ENCODE measurements around the gene EFHC1. TPM values are rescaled to one million over a fixed set of nuclear protein-coding genes. Genes with fewer than 3 reads are reported as not detected.

Gene EFHC1
- total RNA-seq, 1 donor from 2014 or later = 25.6 TPM

DNA sequence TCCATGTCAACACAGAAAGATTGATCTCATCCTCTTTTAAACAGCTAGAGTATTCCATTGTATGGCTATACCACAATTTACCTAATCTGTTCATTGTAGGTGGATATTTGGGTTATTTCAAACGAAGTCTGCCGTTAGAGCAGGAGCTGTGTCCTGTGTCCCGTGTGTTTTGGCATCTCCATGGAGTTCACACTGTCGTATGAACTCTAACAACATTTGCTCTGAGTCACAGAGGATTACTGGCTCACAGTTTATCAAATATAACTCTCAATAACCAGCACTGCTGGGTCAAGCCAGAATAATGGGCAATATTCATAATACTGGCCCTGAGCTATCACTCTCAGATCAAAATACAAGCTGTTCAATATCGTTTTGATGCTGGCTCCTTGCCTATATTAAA is 140.3 kb downstream of the EFHC1 start:
- Histone ChIP-seq H3K36me3 (ENCODE audit: insufficient read depth, low read length) (no peaks in the 10 kb centered on the region), H3K4me2 (ENCODE audit: low read length) (no peak overlapping the region), H3K4me1 (ENCODE audit: insufficient read depth, low read length) (peaks cover 41% of the 10 kb centered on the region), H3K27me3 (ENCODE audit: insufficient read depth, low read length) (no peaks in the 10 kb centered on the region), H3K4me3 (ENCODE audit: insufficient read depth, low read depth, low read length) (no peak overlapping the region), H3K9ac (ENCODE audit: low read length) (no peak overlapping the region), H2AFZ (ENCODE audit: low read depth, low read length) (no peak overlapping the region), H3K9me3 (ENCODE audit: insufficient read depth, low read depth, low read length) (no peaks in the 10 kb centered on the region), H4K20me1 (ENCODE audit: insufficient read depth, low read length) (peaks cover 69% of the 10 kb centered on the region), H3K79me2 (ENCODE audit: insufficient read depth, low read length) (peaks cover 96% of the 10 kb centered on the region), H3K27ac (ENCODE audit: low read depth, low read length) (peak overlapping the region; percentile 20)
- Mint-ChIP-seq H3K27ac (ENCODE audit: unreplicated experiment) (no peak overlapping the region), H3K4me3 (ENCODE audit: unreplicated experiment) (no peak overlapping the region), H3K4me1 (ENCODE audit: low read depth, unreplicated experiment) (peaks cover 40% of the 10 kb centered on the region), H3K36me3 (ENCODE audit: low read depth, unreplicated experiment) (peaks cover 2% of the 10 kb centered on the region), H3K9me3 (ENCODE audit: unreplicated experiment) (no peaks in the 10 kb centered on the region), H3K27me3 (ENCODE audit: low read depth, unreplicated experiment) (no peaks in the 10 kb centered on the region)
- FAIRE-seq (no peak), DNase-seq (ENCODE audit: low read depth) (no peak)
- no peak for TF ChIP-seq EZH2 (IDR thresholded peaks at IDR 0.05; ENCODE audit: insufficient read depth, low read length)
- TF ChIP-seq, protein P1, sequence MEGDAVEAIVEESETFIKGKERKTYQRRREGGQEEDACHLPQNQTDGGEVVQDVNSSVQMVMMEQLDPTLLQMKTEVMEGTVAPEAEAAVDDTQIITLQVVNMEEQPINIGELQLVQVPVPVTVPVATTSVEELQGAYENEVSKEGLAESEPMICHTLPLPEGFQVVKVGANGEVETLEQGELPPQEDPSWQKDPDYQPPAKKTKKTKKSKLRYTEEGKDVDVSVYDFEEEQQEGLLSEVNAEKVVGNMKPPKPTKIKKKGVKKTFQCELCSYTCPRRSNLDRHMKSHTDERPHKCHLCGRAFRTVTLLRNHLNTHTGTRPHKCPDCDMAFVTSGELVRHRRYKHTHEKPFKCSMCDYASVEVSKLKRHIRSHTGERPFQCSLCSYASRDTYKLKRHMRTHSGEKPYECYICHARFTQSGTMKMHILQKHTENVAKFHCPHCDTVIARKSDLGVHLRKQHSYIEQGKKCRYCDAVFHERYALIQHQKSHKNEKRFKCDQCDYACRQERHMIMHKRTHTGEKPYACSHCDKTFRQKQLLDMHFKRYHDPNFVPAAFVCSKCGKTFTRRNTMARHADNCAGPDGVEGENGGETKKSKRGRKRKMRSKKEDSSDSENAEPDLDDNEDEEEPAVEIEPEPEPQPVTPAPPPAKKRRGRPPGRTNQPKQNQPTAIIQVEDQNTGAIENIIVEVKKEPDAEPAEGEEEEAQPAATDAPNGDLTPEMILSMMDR (IDR thresholded peaks at IDR 0.05; ENCODE audit: insufficient read depth, low read depth, low read length) = no peak

DNA sequence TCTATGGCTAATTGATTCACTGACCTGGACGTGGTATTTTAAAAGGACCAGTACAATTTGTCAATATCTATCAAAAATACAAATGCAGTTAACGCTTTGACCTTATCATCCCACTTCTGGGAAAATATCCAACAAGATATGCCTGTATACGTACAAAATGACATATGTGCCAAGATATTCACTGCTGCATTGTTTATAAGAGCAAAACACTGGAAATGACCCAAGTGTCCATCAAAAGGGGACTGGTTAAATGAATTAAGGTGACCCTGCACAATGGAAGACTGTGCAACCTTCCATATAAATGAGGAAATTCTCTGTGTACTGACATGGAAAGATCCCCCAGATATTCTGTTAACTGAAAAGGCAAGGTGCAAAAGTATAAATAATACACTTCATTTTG is 142.8 kb downstream of the EFHC1 start:
- Mint-ChIP-seq H3K36me3 (ENCODE audit: low read depth, unreplicated experiment) (peaks cover 5% of the 10 kb centered on the region), H3K27ac (ENCODE audit: unreplicated experiment) (no peak overlapping the region), H3K4me3 (ENCODE audit: unreplicated experiment) (no peak overlapping the region), H3K9me3 (ENCODE audit: unreplicated experiment) (no peaks in the 10 kb centered on the region), H3K4me1 (ENCODE audit: low read depth, unreplicated experiment) (peaks cover 44% of the 10 kb centered on the region), H3K27me3 (ENCODE audit: low read depth, unreplicated experiment) (no peaks in the 10 kb centered on the region)
- no peak for DNase-seq (ENCODE audit: low read depth)
- Histone ChIP-seq H3K4me2 (ENCODE audit: low read length) (no peak overlapping the region), H4K20me1 (ENCODE audit: insufficient read depth, low read length) (peaks cover 81% of the 10 kb centered on the region), H3K9me3 (ENCODE audit: insufficient read depth, low read depth, low read length) (no peaks in the 10 kb centered on the region), H3K36me3 (ENCODE audit: insufficient read depth, low read length) (no peaks in the 10 kb centered on the region), H3K4me1 (ENCODE audit: insufficient read depth, low read length) (peaks cover 45% of the 10 kb centered on the region), H3K27me3 (ENCODE audit: insufficient read depth, low read length) (no peaks in the 10 kb centered on the region), H2AFZ (ENCODE audit: low read depth, low read length) (no peak overlapping the region), H3K27ac (ENCODE audit: low read depth, low read length) (no peak overlapping the region), H3K9ac (ENCODE audit: low read length) (no peak overlapping the region), H3K4me3 (ENCODE audit: insufficient read depth, low read depth, low read length) (no peak overlapping the region), H3K79me2 (ENCODE audit: insufficient read depth, low read length) (peaks cover 97% of the 10 kb centered on the region)
- TF ChIP-seq EZH2 (IDR thresholded peaks at IDR 0.05; ENCODE audit: insufficient read depth, low read length) = no peak
- TF ChIP-seq, protein P1 (IDR thresholded peaks at IDR 0.05; ENCODE audit: insufficient read depth, low read depth, low read length) = no peak
- FAIRE-seq = no peak

DNA sequence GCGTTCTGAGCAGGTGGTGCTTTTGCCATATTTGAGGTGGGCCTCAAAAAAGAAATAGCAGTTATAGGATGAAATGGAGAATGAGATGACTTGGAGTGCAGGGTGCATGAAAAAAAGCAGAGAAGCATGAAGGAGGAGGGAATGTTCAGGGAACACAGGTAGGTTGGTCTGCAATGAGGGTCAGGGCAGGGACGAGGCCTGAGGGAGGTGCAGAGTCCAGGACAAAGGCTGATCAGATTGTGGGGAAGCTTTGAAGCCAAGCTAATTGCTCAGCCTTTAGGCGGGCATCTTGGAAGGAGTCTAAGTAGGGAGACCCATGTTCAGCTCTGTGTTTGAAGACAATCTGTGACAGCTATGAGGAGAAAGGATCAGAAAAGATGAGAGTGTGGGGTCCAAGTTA is 144.7 kb downstream of the EFHC1 start:
- Mint-ChIP-seq H3K36me3 (ENCODE audit: low read depth, unreplicated experiment) (peaks cover 5% of the 10 kb centered on the region), H3K4me1 (ENCODE audit: low read depth, unreplicated experiment) (peaks cover 43% of the 10 kb centered on the region), H3K27me3 (ENCODE audit: low read depth, unreplicated experiment) (no peaks in the 10 kb centered on the region), H3K9me3 (ENCODE audit: unreplicated experiment) (no peaks in the 10 kb centered on the region), H3K27ac (ENCODE audit: unreplicated experiment) (no peak overlapping the region), H3K4me3 (ENCODE audit: unreplicated experiment) (no peak overlapping the region)
- Histone ChIP-seq H3K4me1 (ENCODE audit: insufficient read depth, low read length) (peaks cover 42% of the 10 kb centered on the region), H4K20me1 (ENCODE audit: insufficient read depth, low read length) (peaks cover 79% of the 10 kb centered on the region), H3K27me3 (ENCODE audit: insufficient read depth, low read length) (no peaks in the 10 kb centered on the region), H3K9me3 (ENCODE audit: insufficient read depth, low read depth, low read length) (no peaks in the 10 kb centered on the region), H3K9ac (ENCODE audit: low read length) (no peak overlapping the region), H3K27ac (ENCODE audit: low read depth, low read length) (no peak overlapping the region), H3K4me2 (ENCODE audit: low read length) (no peak overlapping the region), H2AFZ (ENCODE audit: low read depth, low read length) (no peak overlapping the region), H3K4me3 (ENCODE audit: insufficient read depth, low read depth, low read length) (no peak overlapping the region), H3K79me2 (ENCODE audit: insufficient read depth, low read length) (peaks cover 97% of the 10 kb centered on the region), H3K36me3 (ENCODE audit: insufficient read depth, low read length) (no peaks in the 10 kb centered on the region)
- FAIRE-seq (no peak), DNase-seq (ENCODE audit: low read depth) (no peak)
- TF ChIP-seq, protein P1 (IDR thresholded peaks at IDR 0.05; ENCODE audit: insufficient read depth, low read depth, low read length) = no peak
- no peak for TF ChIP-seq EZH2 (IDR thresholded peaks at IDR 0.05; ENCODE audit: insufficient read depth, low read length)

All from astrocyte (in vitro differentiated cells and primary cell).